ENCODE results near the gene FAM174B. TPM values are rescaled to one million over a fixed set of nuclear protein-coding genes. Genes with fewer than 3 reads are reported as not detected.

The FAM174B gene
- total RNA-seq, 1 experiment from 2014 or later, result 0.30 TPM

GRCh38 chr15:92579931-92580470, 75.6 kb downstream of the FAM174B start:
- H3K9me3 ChIP-seq (ENCODE audit: control insufficient read depth in 1 of 2, insufficient read depth in 1 of 2, low read depth in 1 of 2, low read length in 2 of 2), result no peaks in the 10 kb centered on the region
- no peaks in the 10 kb centered on the region for H3K36me3 ChIP-seq (ENCODE audit: control insufficient read depth in 1 of 2, insufficient read depth in 2 of 2, low read length in 2 of 2)
- H3K9me2 ChIP-seq (ENCODE audit: insufficient read depth), result no peaks in the 10 kb centered on the region
- intact Hi-C loops (cut with micrococcal nuclease), result no loop called here
- ChIA-PET RAD21 (ENCODE audit: low non-redundant PET in 1 of 2, low total read pairs in 2 of 2, uncharacterized antibody in 2 of 2, unreplicated experiment in 2 of 2) (no interaction called here), CTCF (no interaction called here), POLR2A (no interaction called here)
- H3K27me3 ChIP-seq (ENCODE audit: insufficient read depth, low read length), result peaks cover 39% of the 10 kb centered on the region
- H3K4me1 ChIP-seq (ENCODE audit: control insufficient read depth in 1 of 2, insufficient read depth in 2 of 2, low read length in 2 of 2), result no peaks in the 10 kb centered on the region
- BruUV-seq (replicated peaks), result no TSS peak
- no peak overlapping the region for H2AFZ ChIP-seq (ENCODE audit: low read depth, low read length, poor library complexity, severe bottlenecking)
- no peak overlapping the region for H3K4me3 ChIP-seq (replicated peaks in 1 of 2; ENCODE audit: low read depth in 1 of 2, low read length in 2 of 2)
- H3K27ac ChIP-seq (ENCODE audit: low read depth, low read length), result no peak overlapping the region
- H4K20me1 ChIP-seq (ENCODE audit: insufficient read depth), result no peaks in the 10 kb centered on the region
- DNase-seq (ENCODE audit: low read depth, low spot score) (no peak), ATAC-seq (no peak)
- H3K9ac ChIP-seq (ENCODE audit: low read length), result no peak overlapping the region
- H3K79me2 ChIP-seq (ENCODE audit: insufficient read depth, low read length), result no peaks in the 10 kb centered on the region
- no peak overlapping the region for H3K4me2 ChIP-seq (ENCODE audit: low read length)
- TF ChIP-seq ELF1 (IDR thresholded peaks at IDR 0.05; ENCODE audit: borderline replicate concordance, low read depth) (no peak), RAD21 (IDR thresholded peaks at IDR 0.05; ENCODE audit: low read depth) (no peak), POLR2A (IDR thresholded peaks at IDR 0.05; ENCODE audit: borderline replicate concordance, extremely low read depth, insufficient read depth, insufficient read length) (no peak), FOSL1 (IDR thresholded peaks at IDR 0.05; ENCODE audit: low read depth) (no peak), EZH2phosphoT487 (IDR thresholded peaks at IDR 0.05; ENCODE audit: borderline replicate concordance) (no peak), SP1 (IDR thresholded peaks at IDR 0.05; ENCODE audit: low read depth) (no peak), ZFX (IDR thresholded peaks at IDR 0.05) (no peak), REST (IDR thresholded peaks at IDR 0.05; ENCODE audit: low read depth) (no peak), YY1 (IDR thresholded peaks at IDR 0.05; ENCODE audit: extremely low read depth, insufficient replicate concordance, low read depth, low read length) (no peak), JUND (IDR thresholded peaks at IDR 0.05) (no peak), MAX (IDR thresholded peaks at IDR 0.05) (no peak)
- TF ChIP-seq, protein P1, sequence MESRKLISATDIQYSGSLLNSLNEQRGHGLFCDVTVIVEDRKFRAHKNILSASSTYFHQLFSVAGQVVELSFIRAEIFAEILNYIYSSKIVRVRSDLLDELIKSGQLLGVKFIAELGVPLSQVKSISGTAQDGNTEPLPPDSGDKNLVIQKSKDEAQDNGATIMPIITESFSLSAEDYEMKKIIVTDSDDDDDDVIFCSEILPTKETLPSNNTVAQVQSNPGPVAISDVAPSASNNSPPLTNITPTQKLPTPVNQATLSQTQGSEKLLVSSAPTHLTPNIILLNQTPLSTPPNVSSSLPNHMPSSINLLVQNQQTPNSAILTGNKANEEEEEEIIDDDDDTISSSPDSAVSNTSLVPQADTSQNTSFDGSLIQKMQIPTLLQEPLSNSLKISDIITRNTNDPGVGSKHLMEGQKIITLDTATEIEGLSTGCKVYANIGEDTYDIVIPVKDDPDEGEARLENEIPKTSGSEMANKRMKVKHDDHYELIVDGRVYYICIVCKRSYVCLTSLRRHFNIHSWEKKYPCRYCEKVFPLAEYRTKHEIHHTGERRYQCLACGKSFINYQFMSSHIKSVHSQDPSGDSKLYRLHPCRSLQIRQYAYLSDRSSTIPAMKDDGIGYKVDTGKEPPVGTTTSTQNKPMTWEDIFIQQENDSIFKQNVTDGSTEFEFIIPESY (IDR thresholded peaks at IDR 0.05; ENCODE audit: extremely low read depth, insufficient replicate concordance, low read length), result no peak
- TF ChIP-seq, protein P2, sequence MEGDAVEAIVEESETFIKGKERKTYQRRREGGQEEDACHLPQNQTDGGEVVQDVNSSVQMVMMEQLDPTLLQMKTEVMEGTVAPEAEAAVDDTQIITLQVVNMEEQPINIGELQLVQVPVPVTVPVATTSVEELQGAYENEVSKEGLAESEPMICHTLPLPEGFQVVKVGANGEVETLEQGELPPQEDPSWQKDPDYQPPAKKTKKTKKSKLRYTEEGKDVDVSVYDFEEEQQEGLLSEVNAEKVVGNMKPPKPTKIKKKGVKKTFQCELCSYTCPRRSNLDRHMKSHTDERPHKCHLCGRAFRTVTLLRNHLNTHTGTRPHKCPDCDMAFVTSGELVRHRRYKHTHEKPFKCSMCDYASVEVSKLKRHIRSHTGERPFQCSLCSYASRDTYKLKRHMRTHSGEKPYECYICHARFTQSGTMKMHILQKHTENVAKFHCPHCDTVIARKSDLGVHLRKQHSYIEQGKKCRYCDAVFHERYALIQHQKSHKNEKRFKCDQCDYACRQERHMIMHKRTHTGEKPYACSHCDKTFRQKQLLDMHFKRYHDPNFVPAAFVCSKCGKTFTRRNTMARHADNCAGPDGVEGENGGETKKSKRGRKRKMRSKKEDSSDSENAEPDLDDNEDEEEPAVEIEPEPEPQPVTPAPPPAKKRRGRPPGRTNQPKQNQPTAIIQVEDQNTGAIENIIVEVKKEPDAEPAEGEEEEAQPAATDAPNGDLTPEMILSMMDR (IDR thresholded peaks at IDR 0.05 in 2 of 3, conservative IDR thresholded peaks at IDR 0.05 in 1 of 3; ENCODE audit: borderline replicate concordance in 1 of 3, insufficient read depth in 1 of 3, low read depth in 2 of 3, low read length in 2 of 3), result no peak

All from HCT116 (cell line).